GM06990 (cell line): ENCODE measurements around the gene TMEM62.
"Not testable (repeated sequence)": the region's sequence is repeated elsewhere in the genome, so short reads cannot be mapped to it uniquely, and the experiment has no call there.

Experiments used
- DNase-seq: peaks from one replicate; pipeline ENCODE4 v3.0.0-alpha.2; 2011; ENCODE audit not compliant: insufficient read length; ENCODE audit errors: extremely low read depth
- H3K27me3 ChIP-seq: replicated peaks from 2 replicates; pipeline ENCODE4 v1.6.0; 2011; ENCODE audit warnings: low read length; ENCODE audit not compliant: control insufficient read depth, insufficient read depth
- H3K36me3 ChIP-seq: 2 replicates; pipeline ENCODE4 v1.5.1; 2011; ENCODE audit warnings: low read length; ENCODE audit not compliant: control insufficient read depth, insufficient read depth
- H3K4me3 ChIP-seq: replicated peaks from 2 replicates; pipeline ENCODE4 v1.5.1; 2011; ENCODE audit warnings: low read depth, mild to moderate bottlenecking, control low read depth, low read length
- CTCF ChIP-seq: IDR thresholded peaks from 2 replicates; pipeline ENCODE4 v1.5.1; 2011; ENCODE audit warnings: low read length, control low read depth, mild to moderate bottlenecking, inconsistent platforms; ENCODE audit not compliant: insufficient read depth, poor library complexity, severe bottlenecking

TMEM62 gene

GRCh38 chr15:43126356-43126755 is 7.0 kb upstream of the TMEM62 start:
- TF ChIP-seq CTCF = no peak
- Histone ChIP-seq H3K27me3 (no peaks in the 10 kb centered on the region), H3K4me3 (no peak overlapping the region), H3K36me3 (no peaks in the 10 kb centered on the region)
- no peak for DNase-seq

GRCh38 chr15:43127752-43128151 is 5.6 kb upstream of the TMEM62 start:
- H3K36me3 ChIP-seq = no peaks in the 10 kb centered on the region
- TF ChIP-seq CTCF = no peak

GRCh38 chr15:43128174-43128979 is 5.0 kb upstream of the TMEM62 start:
- H3K36me3 ChIP-seq, H3K4me3 ChIP-seq, H3K27me3 ChIP-seq, DNase-seq: not testable (repeated sequence)

More at GRCh38 chr15:43127752-43128151, 5.6 kb upstream of the TMEM62 start:
- DNase-seq = no peak
- no peaks in the 10 kb centered on the region for H3K27me3 ChIP-seq
- H3K4me3 ChIP-seq = no peak overlapping the region

- TF ChIP-seq CTCF = no peak
Measured at GRCh38 chr15:43128980-43129335, 4.4 kb upstream of the TMEM62 start.

GRCh38 chr15:43132830-43133429 is 456 bp upstream of the TMEM62 start:
- Histone ChIP-seq H3K36me3 (peaks cover 6% of the 10 kb centered on the region), H3K4me3 (peak overlapping the region; percentile 78), H3K27me3 (no peaks in the 10 kb centered on the region)
- TF ChIP-seq CTCF = no peak
- DNase-seq = no peak

More at GRCh38 chr15:43128980-43129335, 4.4 kb upstream of the TMEM62 start:
- no peak overlapping the region for H3K4me3 ChIP-seq
- DNase-seq = no peak
- H3K36me3 ChIP-seq = no peaks in the 10 kb centered on the region
- no peaks in the 10 kb centered on the region for H3K27me3 ChIP-seq

GRCh38 chr15:43134157-43134635 is 810 bp downstream of the TMEM62 start:
- Histone ChIP-seq H3K4me3 (peak overlapping the region; percentile 78), H3K27me3 (no peaks in the 10 kb centered on the region), H3K36me3 (peaks cover 10% of the 10 kb centered on the region)
- no peak for DNase-seq
- TF ChIP-seq CTCF = no peak
